Measurements from ENCODE around the gene RESF1. TPM values are rescaled to one million over a fixed set of nuclear protein-coding genes. Genes with fewer than 3 reads are reported as not detected.

The RESF1 gene
- total and polyA plus RNA-seq, 2 donors (not counting 3 experiments of a cell fraction or from before 2014, with no cell fraction given) = 40.3 to 70.0 TPM

GRCh38 chr12:31944299-31944698 is 14.9 kb upstream of the RESF1 start:
- TF ChIP-seq POLR2AphosphoS5 (IDR thresholded peaks at IDR 0.05; ENCODE audit: insufficient read depth, low read depth, low read length) (no peak), JUN (IDR thresholded peaks at IDR 0.05; ENCODE audit: borderline replicate concordance, insufficient read depth, insufficient read length, low read depth) (no peak), FOS (IDR thresholded peaks at IDR 0.05; ENCODE audit: borderline replicate concordance, insufficient read depth, low read length) (no peak), MYC (IDR thresholded peaks at IDR 0.05; ENCODE audit: low read depth, low read length) (no peak), EZH2 (IDR thresholded peaks at IDR 0.05; ENCODE audit: borderline replicate concordance, low read depth, low read length, severe bottlenecking) (no peak), CTCF (IDR thresholded peaks at IDR 0.05; ENCODE audit: extremely low read depth in 1 of 2, insufficient read depth in 1 of 2, low read depth in 1 of 2, low read length in 2 of 2) (no peak), GATA2 (IDR thresholded peaks at IDR 0.05; ENCODE audit: insufficient read depth, insufficient read length, low read depth, low read length) (no peak), MAX (IDR thresholded peaks at IDR 0.05; ENCODE audit: insufficient read depth, insufficient read length) (no peak), POLR2A (IDR thresholded peaks at IDR 0.05; ENCODE audit: low read depth, low read length) (no peak)
- Histone ChIP-seq H2AFZ (ENCODE audit: low read depth, low read length) (no peak overlapping the region), H3K36me3 (ENCODE audit: control insufficient read depth in 2 of 2, extremely low read depth in 1 of 2, insufficient read depth in 2 of 2, low read length in 2 of 2) (no peaks in the 10 kb centered on the region), H3K4me1 (ENCODE audit: control insufficient read depth, extremely low read depth, insufficient read depth, low read length) (no peaks in the 10 kb centered on the region), H3K4me3 (replicated peaks in 1 of 3; ENCODE audit: insufficient read depth in 1 of 3, low read depth in 1 of 3, low read length in 3 of 3) (no peak overlapping the region), H3K9ac (replicated peaks; ENCODE audit: extremely low read depth, insufficient read depth, low read length) (no peak overlapping the region), H3K27me3 (ENCODE audit: control insufficient read depth in 2 of 2, insufficient read depth in 2 of 2, low read length in 2 of 2) (no peaks in the 10 kb centered on the region), H3K9me1 (replicated peaks; ENCODE audit: control insufficient read depth, extremely low read depth, insufficient read depth, low read length) (no peaks in the 10 kb centered on the region), H3K9me3 (replicated peaks; ENCODE audit: control insufficient read depth, insufficient read depth, low read length) (no peaks in the 10 kb centered on the region), H4K20me1 (replicated peaks; ENCODE audit: control insufficient read depth, extremely low read depth, insufficient read depth, low read length) (no peaks in the 10 kb centered on the region), H3K4me2 (ENCODE audit: insufficient read depth, low read length) (no peak overlapping the region), H3K79me2 (ENCODE audit: control insufficient read depth, insufficient read depth, low read length) (no peaks in the 10 kb centered on the region), H3K27ac (ENCODE audit: insufficient read depth, low read depth, low read length) (no peak overlapping the region)
- DNase-seq (ENCODE audit: low read depth, low spot score) (no peak), FAIRE-seq (no peak)
- POLR2A ChIA-PET = no interaction called here
- intact Hi-C loops (cut with micrococcal nuclease) (no loop called here), dilution Hi-C loops (cut with MboI; ENCODE audit: extremely low pct_ligation_motif_present, low sequenced_read_pairs) (no loop called here)
- BruUV-seq (replicated peaks) = no TSS peak
- CTCF ChIA-PET = no interaction called here
